Type B pancreatic cell (in vitro differentiated cells): ENCODE data around the gene POLR3GL. TPM values are rescaled to one million over a fixed set of nuclear protein-coding genes. Genes with fewer than 3 reads are reported as not detected.
A peak's percentile ranks its signal among the peaks of the same experiment; 100 is the strongest.

Experiments used
- DNase-seq: peaks from one replicate; pipeline ENCODE4 v3.0.0; 2021; ENCODE audit warnings: mixed read lengths; ENCODE audit not compliant: unreplicated experiment; ENCODE audit errors: extremely low spot score
- H3K27ac Mint-ChIP-seq: 2 replicates; pipeline ENCODE4 v1.8.0; 2021; ENCODE audit warnings: mild to moderate bottlenecking, mixed read lengths
- H3K27me3 Mint-ChIP-seq: 2 replicates; pipeline ENCODE4 v1.8.0; 2021; ENCODE audit warnings: mixed read lengths
- H3K36me3 Mint-ChIP-seq: 2 replicates; pipeline ENCODE4 v1.8.0; 2021; ENCODE audit warnings: mixed read lengths
- H3K4me1 Mint-ChIP-seq: one replicate; pipeline ENCODE4 v1.8.0; 2021; ENCODE audit warnings: mixed read lengths; ENCODE audit not compliant: unreplicated experiment
- H3K4me3 Mint-ChIP-seq: 2 replicates; pipeline ENCODE4 v1.8.0; 2021; ENCODE audit warnings: mild to moderate bottlenecking, mixed read lengths
- H3K9me3 Mint-ChIP-seq: 2 replicates; pipeline ENCODE4 v1.8.0; 2021; ENCODE audit warnings: mixed read lengths
- CTCF ChIP-seq: fragments of 200-600 bp; sonication (generic); conservative IDR thresholded peaks from 2 replicates; pipeline ENCODE4 v1.5.0; 2021; ENCODE audit warnings: antibody characterized with exemption, mild to moderate bottlenecking
- total RNA-seq: library from RNA; stranded (reverse); gene quantifications from 2 replicates; pipeline ENCODE4 v1.2.1, GENCODE V29; 2021; ENCODE audit warnings: low replicate concordance

The POLR3GL gene
- total RNA-seq, 1 donor from 2014 or later: 14.1 TPM

GRCh38 chr1:145982010-145982723, 17.7 kb downstream of the POLR3GL start:
- Mint-ChIP-seq H3K27ac (peak overlapping the region; percentile 42), H3K4me3 (no peak overlapping the region), H3K27me3 (no peaks in the 10 kb centered on the region), H3K4me1 (peaks cover 32% of the 10 kb centered on the region), H3K9me3 (no peaks in the 10 kb centered on the region), H3K36me3 (no peaks in the 10 kb centered on the region)
- DNase-seq: no peak
- TF ChIP-seq CTCF: no peak

GRCh38 chr1:145983206-145983675, 18.8 kb downstream of the POLR3GL start:
- H3K27ac Mint-ChIP-seq: peak overlapping the region; percentile 89
- no peak for DNase-seq
- H3K27me3 Mint-ChIP-seq: no peaks in the 10 kb centered on the region
- H3K36me3 Mint-ChIP-seq: no peaks in the 10 kb centered on the region
- H3K4me1 Mint-ChIP-seq: peaks cover 38% of the 10 kb centered on the region
- TF ChIP-seq CTCF: no peak
- H3K9me3 Mint-ChIP-seq: no peaks in the 10 kb centered on the region
- H3K4me3 Mint-ChIP-seq: no peak overlapping the region

GRCh38 chr1:145983960-145984830, 19.7 kb downstream of the POLR3GL start:
- H3K27ac Mint-ChIP-seq: peak overlapping the region; percentile 89
- H3K27me3 Mint-ChIP-seq: no peaks in the 10 kb centered on the region
- H3K4me3 Mint-ChIP-seq: peak overlapping the region; percentile 39
- no peaks in the 10 kb centered on the region for H3K9me3 Mint-ChIP-seq
- H3K4me1 Mint-ChIP-seq: peaks cover 38% of the 10 kb centered on the region
- TF ChIP-seq CTCF: no peak
- DNase-seq: no peak
- no peaks in the 10 kb centered on the region for H3K36me3 Mint-ChIP-seq

GRCh38 chr1:145985129-145985501, 20.6 kb downstream of the POLR3GL start:
- no peak for DNase-seq
- no peak for TF ChIP-seq CTCF
- no peaks in the 10 kb centered on the region for H3K36me3 Mint-ChIP-seq
- no peaks in the 10 kb centered on the region for H3K27me3 Mint-ChIP-seq
- H3K4me3 Mint-ChIP-seq: no peak overlapping the region
- H3K4me1 Mint-ChIP-seq: peaks cover 38% of the 10 kb centered on the region
- peak overlapping the region; percentile 89 for H3K27ac Mint-ChIP-seq
- no peaks in the 10 kb centered on the region for H3K9me3 Mint-ChIP-seq

- no peak for DNase-seq
- Mint-ChIP-seq H3K27ac (peak overlapping the region; percentile 89), H3K36me3 (no peaks in the 10 kb centered on the region), H3K27me3 (no peaks in the 10 kb centered on the region), H3K4me3 (no peak overlapping the region), H3K9me3 (no peaks in the 10 kb centered on the region), H3K4me1 (peaks cover 43% of the 10 kb centered on the region)
- no peak for TF ChIP-seq CTCF
Measured at GRCh38 chr1:145985502-145986439, 21.3 kb downstream of the POLR3GL start.
